Left ventricle myocardium inferior (tissue), 1 donor: ENCODE data around the gene PTPRG. TPM values are rescaled to one million over a fixed set of nuclear protein-coding genes. Genes with fewer than 3 reads are reported as not detected.
A peak's percentile ranks its signal among the peaks of the same experiment; 100 is the strongest.

Source experiments
- DNase-seq: peaks from one replicate; pipeline ENCODE4 v3.0.0-alpha.2; 2020
- H3K27ac ChIP-seq: fragments of 200-600 bp; replicated peaks from 2 replicates; pipeline ENCODE4 v1.8.0; 2021
- H3K27me3 ChIP-seq: fragments of 200-600 bp; 2 replicates; pipeline ENCODE4 v1.8.0; 2021; ENCODE audit warnings: low read depth
- H3K36me3 ChIP-seq: fragments of 200-600 bp; 2 replicates; pipeline ENCODE4 v1.8.0; 2021
- H3K4me1 ChIP-seq: fragments of 200-600 bp; 2 replicates; pipeline ENCODE4 v1.8.0; 2021
- H3K4me3 ChIP-seq: fragments of 200-600 bp; 2 replicates; pipeline ENCODE4 v1.8.0; 2021; ENCODE audit warnings: mild to moderate bottlenecking, moderate library complexity
- H3K9me3 ChIP-seq: fragments of 200-600 bp; replicated peaks from 2 replicates; pipeline ENCODE4 v1.8.0; 2021
- CTCF ChIP-seq: fragments of 200-600 bp; IDR thresholded peaks from 2 replicates; pipeline ENCODE4 v1.8.0; 2021; ENCODE audit warnings: antibody characterized with exemption, mild to moderate bottlenecking, borderline replicate concordance
- intact Hi-C: fragments of 100-400 bp; cut with micrococcal nuclease; formaldehyde crosslinking; loops from one replicate; pipeline ENCODE4 v1.11.0; 2022
- total RNA-seq: library from RNA; stranded (reverse); fragmentation: NEBNext Ultra II Directional; extraction: Animal tissue kit (Norgen Biotek cat#: 25700); gene quantifications from one replicate; pipeline ENCODE4 v1.2.1, GENCODE V29; 2021
- donor health status: DM: no; HTN: yes; CAD: no; lungs with severe emphysema.

PTPRG gene
- total RNA-seq, 1 donor from 2014 or later = 29.6 TPM

- Histone ChIP-seq H3K4me1 (peaks cover 35% of the 10 kb centered on the region), H3K27me3 (no peaks in the 10 kb centered on the region), H3K36me3 (no peaks in the 10 kb centered on the region), H3K4me3 (no peak overlapping the region), H3K27ac (no peak overlapping the region), H3K9me3 (no peaks in the 10 kb centered on the region)
- TF ChIP-seq CTCF = no peak
- no peak for DNase-seq
- intact Hi-C loops = loop anchor here (10.0 kb wide), 1 partner anchor 215 kb away; no protein-coding TSS in a partner anchor
Observed at GRCh38 chr3:62139957-62140356, 578.6 kb downstream of the PTPRG start.

- DNase-seq = no peak
- intact Hi-C loops = no loop called here
- Histone ChIP-seq H3K4me3 (no peak overlapping the region), H3K27me3 (no peaks in the 10 kb centered on the region), H3K9me3 (no peaks in the 10 kb centered on the region), H3K27ac (peak overlapping the region; percentile 9), H3K4me1 (peaks cover 49% of the 10 kb centered on the region), H3K36me3 (no peaks in the 10 kb centered on the region)
- TF ChIP-seq CTCF = no peak
Observed at GRCh38 chr3:62142331-62143085, 581.1 kb downstream of the PTPRG start.

GRCh38 chr3:62143843-62144450, 582.6 kb downstream of the PTPRG start:
- Histone ChIP-seq H3K27ac (peak overlapping the region; percentile 82), H3K27me3 (no peaks in the 10 kb centered on the region), H3K36me3 (no peaks in the 10 kb centered on the region), H3K4me1 (peaks cover 49% of the 10 kb centered on the region), H3K9me3 (no peaks in the 10 kb centered on the region), H3K4me3 (peak overlapping the region; percentile 9)
- no peak for DNase-seq
- intact Hi-C loops = no loop called here
- no peak for TF ChIP-seq CTCF

GRCh38 chr3:62144482-62144881, 583.1 kb downstream of the PTPRG start:
- Histone ChIP-seq H3K27me3 (no peaks in the 10 kb centered on the region), H3K9me3 (no peaks in the 10 kb centered on the region), H3K4me1 (peaks cover 52% of the 10 kb centered on the region), H3K36me3 (no peaks in the 10 kb centered on the region), H3K4me3 (peak overlapping the region; percentile 9), H3K27ac (peak overlapping the region; percentile 82)
- no peak for DNase-seq
- no peak for TF ChIP-seq CTCF
- intact Hi-C loops = no loop called here

- Histone ChIP-seq H3K36me3 (no peaks in the 10 kb centered on the region), H3K27me3 (no peaks in the 10 kb centered on the region), H3K4me1 (peaks cover 59% of the 10 kb centered on the region), H3K4me3 (no peak overlapping the region), H3K9me3 (no peaks in the 10 kb centered on the region), H3K27ac (peak overlapping the region; percentile 82)
- TF ChIP-seq CTCF = no peak
- DNase-seq = no peak
- intact Hi-C loops = no loop called here
Observed at GRCh38 chr3:62145086-62145757, 583.9 kb downstream of the PTPRG start.
